A549 (cell line): ENCODE data around the gene CCDC88B. TPM values are rescaled to one million over a fixed set of nuclear protein-coding genes. Genes with fewer than 3 reads are reported as not detected.

Experiments
- ATAC-seq, 2 experiments: fragments of 200-7000 bp in 1 of 2; fragments of >200 bp in 1 of 2; cut with Nextera tagmentation in 1 of 2; cut with Tn5 transposase in 1 of 2; 3 replicates each; pipeline versions ENCODE4 v1.8.0 to v1.9.1; 2018 to 2020; ENCODE audit warnings: mild to moderate bottlenecking in 1 of 2, moderate library complexity in 1 of 2
- CTCF ChIA-PET: fragments of 300-600 bp; sonication (Branson Sonifier 250); formaldehyde crosslinking; extraction: SDS; loops from one replicate; lab custom pipeline; 2021; ENCODE audit warnings: antibody characterized with exemption, inconsistent platforms; lab: Yijun Ruan, JAX
- POLR2A ChIA-PET: fragments of 350-600 bp; formaldehyde crosslinking; extraction: SDS; loops from one replicate; lab custom pipeline; 2021; ENCODE audit warnings: antibody characterized with exemption, inconsistent platforms; lab: Yijun Ruan, JAX
- DNase-seq, 2 experiments: peaks; one replicate each; pipeline versions ENCODE4 v3.0.0 to v3.0.0-alpha.2; 2011 to 2016; ENCODE audit warnings: low read depth in 1 of 2, low spot score in 1 of 2
- FAIRE-seq: peaks from 2 replicates; lab custom pipeline; 2011; peaks lifted over from hg19 to GRCh38; lab: Jason Lieb, UNC
- H3K27ac ChIP-seq, 2 experiments: fragments of >200 bp; sonication (Bioruptor Twin); formaldehyde crosslinking; 3 replicates each; pipeline ENCODE4 v1.5.1; 2016 to 2017
- H3K4me1 ChIP-seq: fragments of >200 bp; sonication (Bioruptor Twin); formaldehyde crosslinking; 3 replicates; pipeline ENCODE4 v1.6.1; 2016
- H3K4me2 ChIP-seq: fragments of >200 bp; sonication (Bioruptor Twin); formaldehyde crosslinking; 3 replicates; pipeline ENCODE4 v1.6.1; 2016
- H3K4me3 ChIP-seq: fragments of >200 bp; sonication (Bioruptor Twin); formaldehyde crosslinking; 3 replicates; pipeline ENCODE4 v1.5.1; 2016
- H3K9me3 ChIP-seq: fragments of >200 bp; sonication (Bioruptor Twin); formaldehyde crosslinking; 3 replicates; pipeline ENCODE4 v1.6.1; 2016
- ATOH8 ChIP-seq: fragments of 250-450 bp; sonication (Bioruptor Pico); IDR thresholded peaks from 2 replicates; pipeline ENCODE4 v1.5.0; 2020; ENCODE audit warnings: low read depth, mild to moderate bottlenecking, moderate library complexity
- BCL3 ChIP-seq: fragments of >200 bp; sonication (Bioruptor Twin); formaldehyde crosslinking; IDR thresholded peaks from 3 replicates; pipeline ENCODE4 v1.6.1; 2016
- CHD4 ChIP-seq: fragments of 200-600 bp; sonication (generic); IDR thresholded peaks from 2 replicates; pipeline ENCODE4 v1.6.1; 2016; ENCODE audit warnings: antibody characterized with exemption, mild to moderate bottlenecking, borderline replicate concordance
- HMGXB4 ChIP-seq: fragments of 250-450 bp; sonication (Bioruptor Pico); IDR thresholded peaks from 2 replicates; pipeline ENCODE4 v1.5.0; 2021; ENCODE audit warnings: mild to moderate bottlenecking, moderate library complexity, borderline replicate concordance
- JUN ChIP-seq, 2 experiments: fragments of >200 bp; sonication (Bioruptor Twin); formaldehyde crosslinking; IDR thresholded peaks; 2 replicates in 1 of 2; 3 replicates in 1 of 2; pipeline ENCODE4 v1.6.1; 2016 to 2017
- KDM5A ChIP-seq: fragments of 200-600 bp; sonication (generic); IDR thresholded peaks from 2 replicates; pipeline ENCODE4 v1.6.1; 2016; ENCODE audit warnings: antibody characterized with exemption, mild to moderate bottlenecking
- MYC ChIP-seq: IDR thresholded peaks from 2 replicates; pipeline ENCODE4 v1.6.1; 2012; ENCODE audit warnings: mild to moderate bottlenecking, inconsistent platforms, low read length, improper control_type of control experiment, borderline replicate concordance
- NFE2L2 ChIP-seq: fragments of 150-350 bp; conservative IDR thresholded peaks from 2 replicates; pipeline ENCODE4 v1.6.1; 2014; ENCODE audit warnings: low read length
- NPAS2 ChIP-seq: fragments of 250-450 bp; sonication (Bioruptor Pico); IDR thresholded peaks from 2 replicates; pipeline ENCODE4 v1.8.0; 2022; ENCODE audit warnings: mild to moderate bottlenecking, moderate library complexity, borderline replicate concordance
- PBX3 ChIP-seq: IDR thresholded peaks from 2 replicates; pipeline ENCODE4 v1.6.1; 2012
- POLR2AphosphoS2 ChIP-seq: conservative IDR thresholded peaks from 2 replicates; pipeline ENCODE4 v1.6.1; 2012; ENCODE audit warnings: low read length, improper control_type of control experiment, inconsistent platforms
- RCOR1 ChIP-seq: fragments of 150-350 bp; IDR thresholded peaks from 2 replicates; pipeline ENCODE4 v1.6.1; 2014; ENCODE audit warnings: antibody characterized with exemption, low read length, low read depth
- RFX5 ChIP-seq: fragments of 450-650 bp; IDR thresholded peaks from 2 replicates; pipeline ENCODE4 v1.7.1; 2014; ENCODE audit warnings: antibody characterized with exemption, mild to moderate bottlenecking, moderate library complexity
- RNF2 ChIP-seq: fragments of 200-600 bp; sonication (generic); IDR thresholded peaks from 2 replicates; pipeline ENCODE4 v1.6.1; 2016; ENCODE audit warnings: low read depth, mild to moderate bottlenecking, antibody characterized with exemption, moderate library complexity, borderline replicate concordance
- SMC3 ChIP-seq: fragments of >200 bp; sonication (Bioruptor Twin); formaldehyde crosslinking; IDR thresholded peaks from 3 replicates; pipeline ENCODE4 v1.6.1; 2018; ENCODE audit warnings: inconsistent platforms
- SREBF2 ChIP-seq: fragments of 450-650 bp; IDR thresholded peaks from 2 replicates; pipeline ENCODE4 v1.6.1; 2014; ENCODE audit warnings: mild to moderate bottlenecking, moderate library complexity
- USF2 ChIP-seq: fragments of 450-650 bp; IDR thresholded peaks from 2 replicates; pipeline ENCODE4 v1.6.1; 2014; ENCODE audit warnings: antibody characterized with exemption
- ZC3H11A ChIP-seq: fragments of 450-650 bp; IDR thresholded peaks from 2 replicates; pipeline ENCODE4 v1.6.1; 2014; ENCODE audit warnings: antibody characterized with exemption, mild to moderate bottlenecking
- ZNF302 ChIP-seq: fragments of 250-450 bp; sonication (Bioruptor Pico); IDR thresholded peaks from 2 replicates; pipeline ENCODE4 v1.9.0; 2021; ENCODE audit warnings: inconsistent platforms, mild to moderate bottlenecking, moderate library complexity
- WGBS: methylation state at CpG from one replicate; pipeline ENCODE4 v1.1.6; 2017; ENCODE audit errors: missing lambda C conversion rate; 5-methylcytosine and 5-hydroxymethylcytosine counted together
- polyA plus RNA-seq, 4 experiments: library from polyadenylated mRNA; depleted of rRNA in 3 of 4; stranded (reverse); fragments of >200 nt; fragmentation: RNase III in 1 of 4; extraction: RNeasy Plus Mini Kit Qiagen cat#74134 plus additional on column Dnase treatment in 1 of 4; gene quantifications; 2 replicates in 3 of 4; 3 replicates in 1 of 4; pipeline ENCODE4 v1.2.3, GENCODE V29; 2011 to 2017

Gene CCDC88B
- polyA plus RNA-seq, 2 of the 4 experiments (the other 2 are of a cell fraction): 4.8 to 8.8 TPM

GRCh38 chr11:64387916-64388315 lies 47.9 kb downstream of the CCDC88B start:
- CTCF ChIA-PET: interaction anchor here (1.0 to 2.1 kb wide), 3 partner anchors 15 to 61 kb away, joined by 3 to 10 read pairs (median 9); no protein-coding TSS in a partner anchor
- H3K4me1 ChIP-seq: peaks cover 7% of the 10 kb centered on the region; the same call in 1 of the 3 replicates

GRCh38 chr11:64388894-64389293 lies 48.9 kb downstream of the CCDC88B start:
- no peak overlapping the region for H3K27ac ChIP-seq
- DNase-seq: no peak
- POLR2A ChIA-PET: no interaction called here
- no peak for ATAC-seq
- H3K4me1 ChIP-seq: peaks cover 7% of the 10 kb centered on the region; the same call in 1 of the 3 replicates
- 49% methylated on average over 10 of the region's 10 CpGs for WGBS
- TF ChIP-seq ATOH8 (CRISPR knock-in tag) (no peak), BCL3 (no peak), ZNF302 (CRISPR knock-in tag) (no peak), CHD4 (no peak), HMGXB4 (no peak), SMC3 (no peak), NPAS2 (CRISPR knock-in tag) (no peak), RFX5 (no peak), MYC (no peak), JUN (IDR thresholded peaks at IDR 0.05) (no peak), USF2 (no peak), PBX3 (no peak), NFE2L2 (no peak), SREBF2 (no peak), POLR2AphosphoS2 (no peak), RNF2 (no peak), RCOR1 (no peak), ZC3H11A (no peak), KDM5A (no peak)
- TF ChIP-seq, all 56 proteins: peak for 0
- no peaks in the 10 kb centered on the region; the same call in 2 of the 3 replicates for H3K9me3 ChIP-seq
- H3K4me3 ChIP-seq: no peak overlapping the region
- FAIRE-seq: no peak
- H3K4me2 ChIP-seq: no peak overlapping the region
- CTCF ChIA-PET: interaction anchor here (1.8 to 2.1 kb wide), 2 partner anchors 18 to 61 kb away, joined by 6 to 10 read pairs; no protein-coding TSS in a partner anchor

More at GRCh38 chr11:64387916-64388315, 47.9 kb downstream of the CCDC88B start:
- Histone ChIP-seq H3K4me2 (no peak overlapping the region), H3K9me3 (no peaks in the 10 kb centered on the region; the same call in 2 of the 3 replicates), H3K27ac (no peak overlapping the region), H3K4me3 (no peak overlapping the region)
- ATAC-seq (no peak), DNase-seq (no peak), FAIRE-seq (no peak)
- no peak for TF ChIP-seq USF2
- no peak for TF ChIP-seq RCOR1
- POLR2A ChIA-PET: no interaction called here
